Measurements from ENCODE around the gene ISL1.

- TF ChIP-seq, protein P1, sequence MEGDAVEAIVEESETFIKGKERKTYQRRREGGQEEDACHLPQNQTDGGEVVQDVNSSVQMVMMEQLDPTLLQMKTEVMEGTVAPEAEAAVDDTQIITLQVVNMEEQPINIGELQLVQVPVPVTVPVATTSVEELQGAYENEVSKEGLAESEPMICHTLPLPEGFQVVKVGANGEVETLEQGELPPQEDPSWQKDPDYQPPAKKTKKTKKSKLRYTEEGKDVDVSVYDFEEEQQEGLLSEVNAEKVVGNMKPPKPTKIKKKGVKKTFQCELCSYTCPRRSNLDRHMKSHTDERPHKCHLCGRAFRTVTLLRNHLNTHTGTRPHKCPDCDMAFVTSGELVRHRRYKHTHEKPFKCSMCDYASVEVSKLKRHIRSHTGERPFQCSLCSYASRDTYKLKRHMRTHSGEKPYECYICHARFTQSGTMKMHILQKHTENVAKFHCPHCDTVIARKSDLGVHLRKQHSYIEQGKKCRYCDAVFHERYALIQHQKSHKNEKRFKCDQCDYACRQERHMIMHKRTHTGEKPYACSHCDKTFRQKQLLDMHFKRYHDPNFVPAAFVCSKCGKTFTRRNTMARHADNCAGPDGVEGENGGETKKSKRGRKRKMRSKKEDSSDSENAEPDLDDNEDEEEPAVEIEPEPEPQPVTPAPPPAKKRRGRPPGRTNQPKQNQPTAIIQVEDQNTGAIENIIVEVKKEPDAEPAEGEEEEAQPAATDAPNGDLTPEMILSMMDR (optimal IDR thresholded peaks at IDR 0.05 in 1 of 3, IDR thresholded peaks at IDR 0.05 in 1 of 3, conservative IDR thresholded peaks at IDR 0.05 in 1 of 3; ENCODE audit: extremely low read depth in 1 of 3, insufficient read depth in 2 of 3, low read length in 3 of 3), result no peak
- TF ChIP-seq EZH2 (IDR thresholded peaks at IDR 0.05; ENCODE audit: low read length), result no peak
Measured at GRCh38 chr5:51394609-51395008, 11.4 kb downstream of the ISL1 start.
